Hepatocyte (in vitro differentiated cells): ENCODE measurements around the gene SYT8.

Experiments used
- CTCF ChIP-seq: fragments of 200-600 bp; sonication (generic); IDR thresholded peaks from 2 replicates; pipeline ENCODE4 v1.5.1; 2016; ENCODE audit warnings: antibody characterized with exemption, mild to moderate bottlenecking; ENCODE audit not compliant: poor library complexity
- EZH2 ChIP-seq: fragments of 200-600 bp; sonication (generic); IDR thresholded peaks from 2 replicates; pipeline ENCODE4 v1.6.1; 2016; ENCODE audit warnings: antibody characterized with exemption, mild to moderate bottlenecking, borderline replicate concordance
- EZH2phosphoT487 ChIP-seq: fragments of 200-600 bp; sonication (generic); IDR thresholded peaks from one replicate; pipeline ENCODE4 v1.6.1; 2018; ENCODE audit warnings: antibody characterized with exemption, mild to moderate bottlenecking, low read depth, moderate library complexity; ENCODE audit not compliant: unreplicated experiment, severe bottlenecking

- no peak for TF ChIP-seq CTCF
- no peak for TF ChIP-seq EZH2
- TF ChIP-seq EZH2phosphoT487, result no peak
Observed at GRCh38 chr11:1828542-1828941, 6.2 kb upstream of the SYT8 start.
